HFFc6 (cell line): ENCODE measurements around the gene FHL1. TPM values are rescaled to one million over a fixed set of nuclear protein-coding genes. Genes with fewer than 3 reads are reported as not detected.

Source experiments
- DNase-seq: peaks from one replicate; pipeline ENCODE4 v3.0.0-alpha.2; 2018
- H3K27ac Mint-ChIP-seq: 2 replicates; pipeline ENCODE4 v1.8.0; 2020; ENCODE audit warnings: mild to moderate bottlenecking, mixed read lengths
- H3K27me3 Mint-ChIP-seq: 2 replicates; pipeline ENCODE4 v1.8.0; 2021; ENCODE audit warnings: mild to moderate bottlenecking, moderate library complexity, mixed read lengths; ENCODE audit not compliant: insufficient read depth
- H3K36me3 Mint-ChIP-seq: 2 replicates; pipeline ENCODE4 v1.8.0; 2021; ENCODE audit warnings: low read depth, mixed read lengths
- H3K4me1 Mint-ChIP-seq: 2 replicates; pipeline ENCODE4 v1.8.0; 2020; ENCODE audit warnings: low read depth, mixed read lengths
- H3K4me3 Mint-ChIP-seq: 2 replicates; pipeline ENCODE4 v1.8.0; 2020; ENCODE audit warnings: mild to moderate bottlenecking, moderate library complexity, mixed read lengths
- H3K9me3 Mint-ChIP-seq: 2 replicates; pipeline ENCODE4 v1.8.0; 2020; ENCODE audit warnings: mild to moderate bottlenecking, mixed read lengths
- CTCF ChIP-seq: fragments of 200-600 bp; sonication (generic); IDR thresholded peaks from 2 replicates; pipeline ENCODE4 v1.5.0; 2021; ENCODE audit warnings: antibody characterized with exemption, mild to moderate bottlenecking
- total RNA-seq, 6 experiments: library from RNA; stranded (reverse); fragmentation: NEBNext Ultra II Directional; extraction: Animal tissue kit (Norgen Biotek cat#: 25700); gene quantifications; 2 replicates in 1 of 6; 3 replicates in 5 of 6; pipeline ENCODE4 v1.2.3, GENCODE V29; 2021

FHL1 gene
- total RNA-seq, 6 experiments from 2014 or later: 409 to 808 (median 455) TPM

GRCh38 chrX:136250191-136251040, 103.1 kb downstream of the FHL1 start:
- peak overlapping the region; percentile 69 for H3K27ac Mint-ChIP-seq
- H3K27me3 Mint-ChIP-seq: peaks cover 1% of the 10 kb centered on the region; the same call in 1 of the 2 replicates
- peak overlapping the region; percentile 91 for H3K4me3 Mint-ChIP-seq
- no peaks in the 10 kb centered on the region for H3K9me3 Mint-ChIP-seq
- peak; percentile 15 for DNase-seq
- H3K4me1 Mint-ChIP-seq: peaks cover 38% of the 10 kb centered on the region
- no peak for TF ChIP-seq CTCF
- no peaks in the 10 kb centered on the region for H3K36me3 Mint-ChIP-seq

DNA sequence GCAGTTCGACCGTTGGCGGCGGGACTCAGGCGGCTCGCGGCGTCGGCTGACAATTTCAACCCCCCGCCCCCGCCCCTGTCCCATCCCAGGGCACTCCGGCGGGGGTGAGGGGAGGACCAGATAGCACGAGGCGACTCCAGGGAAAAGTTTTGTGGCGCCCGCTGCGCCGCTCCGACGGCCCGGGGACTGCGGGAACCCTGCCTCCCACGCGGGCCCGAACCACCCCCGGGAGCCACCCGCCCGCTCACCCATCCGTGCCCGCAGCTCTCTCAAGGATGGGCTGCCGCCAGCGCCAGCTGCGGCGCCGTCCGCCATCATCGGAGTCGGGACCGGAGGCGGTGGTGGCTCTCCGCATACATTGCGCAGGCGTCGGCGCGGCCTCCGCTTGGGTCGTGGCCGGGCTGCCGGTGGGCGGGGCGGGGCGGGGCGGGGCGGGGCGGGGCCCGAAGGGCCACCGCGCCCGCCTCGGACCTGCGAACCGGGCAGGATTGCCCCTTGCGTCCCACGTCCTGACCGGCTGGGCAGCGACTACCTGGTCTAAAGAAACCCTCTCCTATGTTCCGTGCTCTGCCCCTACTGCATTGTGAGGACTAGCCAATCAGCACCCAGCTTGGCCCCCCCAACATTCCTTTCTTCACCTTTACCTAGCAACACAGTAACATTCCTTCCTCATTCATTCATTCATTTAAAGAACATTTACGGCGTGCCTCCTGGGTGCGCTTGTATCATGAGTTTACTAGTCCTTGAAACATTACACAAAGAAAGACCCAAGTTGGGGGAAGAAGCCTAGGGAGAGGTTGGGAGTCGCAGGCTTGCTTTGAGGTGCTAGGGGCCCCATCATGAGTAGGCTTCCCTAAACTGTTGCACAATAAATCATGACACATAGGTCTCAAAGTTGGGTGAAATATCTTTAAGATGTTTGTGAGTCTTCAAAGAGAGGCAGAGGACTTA, 104.0 kb downstream of the FHL1 start, which contains the start of gene MAP7D3:
TSS of gene MAP7D3 (minus strand) at position 360 of the 951 bp plus-strand sequence. CDS start at position 318, 42 bp downstream.
- peak; percentile 18 for DNase-seq
- Mint-ChIP-seq H3K36me3 (no peaks in the 10 kb centered on the region), H3K27ac (peak within 1 kb of the TSS; percentile 80)

GRCh38 chrX:136255541-136255940, 108.2 kb downstream of the FHL1 start:
- Mint-ChIP-seq H3K27me3 (no peaks in the 10 kb centered on the region), H3K9me3 (no peaks in the 10 kb centered on the region), H3K36me3 (no peaks in the 10 kb centered on the region), H3K4me1 (peaks cover 47% of the 10 kb centered on the region), H3K4me3 (peak overlapping the region; percentile 77), H3K27ac (peak overlapping the region; percentile 35; the same call in 1 of the 2 replicates)
- no peak for TF ChIP-seq CTCF
- no peak for DNase-seq

More for the DNA sequence above, 104.0 kb downstream of the FHL1 start, which contains the start of gene MAP7D3:
- no peak for TF ChIP-seq CTCF
- Mint-ChIP-seq H3K27me3 (peaks cover 1% of the 10 kb centered on the region; the same call in 1 of the 2 replicates), H3K4me3 (peak within 1 kb of the TSS; percentile 91), H3K9me3 (no peaks in the 10 kb centered on the region), H3K4me1 (peaks cover 41% of the 10 kb centered on the region)

DNA sequence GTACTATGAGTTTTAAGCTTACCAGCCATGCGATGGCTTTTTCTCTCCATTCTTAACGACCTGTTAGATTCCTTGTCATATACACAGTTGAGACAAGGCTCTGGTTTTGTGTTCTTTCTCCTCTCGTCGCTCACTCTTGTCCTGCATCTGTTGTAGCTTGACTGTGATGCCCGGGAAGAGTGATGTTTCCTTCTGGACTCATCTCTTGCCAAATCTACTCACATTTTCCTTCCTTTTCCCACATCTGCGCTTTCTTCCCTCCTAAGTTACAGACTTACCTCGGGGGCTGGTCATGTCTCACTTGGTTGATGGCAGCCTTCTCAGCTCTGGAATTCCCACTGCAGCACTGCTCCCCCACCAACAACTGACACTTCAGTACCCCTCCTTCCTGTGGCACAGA, 108.7 kb downstream of the FHL1 start:
- Mint-ChIP-seq H3K27ac (peak overlapping the region; percentile 35), H3K27me3 (no peaks in the 10 kb centered on the region), H3K9me3 (no peaks in the 10 kb centered on the region), H3K4me3 (peak overlapping the region; percentile 77), H3K4me1 (peaks cover 52% of the 10 kb centered on the region), H3K36me3 (no peaks in the 10 kb centered on the region)
- no peak for TF ChIP-seq CTCF
- no peak for DNase-seq

GRCh38 chrX:136258951-136259350, 111.6 kb downstream of the FHL1 start:
- TF ChIP-seq CTCF: no peak
- H3K9me3 Mint-ChIP-seq: no peaks in the 10 kb centered on the region
- no peaks in the 10 kb centered on the region for H3K27me3 Mint-ChIP-seq
- no peak for DNase-seq
- peak overlapping the region; percentile 87 for H3K27ac Mint-ChIP-seq
- no peaks in the 10 kb centered on the region for H3K36me3 Mint-ChIP-seq
- no peak overlapping the region for H3K4me3 Mint-ChIP-seq
- H3K4me1 Mint-ChIP-seq: peaks cover 64% of the 10 kb centered on the region
